CD14-positive monocyte (primary cell): Measurements from ENCODE around the gene GSPT1. TPM values are rescaled to one million over a fixed set of nuclear protein-coding genes. Genes with fewer than 3 reads are reported as not detected.

ENCODE experiments used
- DNase-seq, 3 donors: peaks; one replicate each; pipeline ENCODE4 v3.0.0-alpha.2; 2011 to 2022
- H2AFZ ChIP-seq: 2 replicates; pipeline ENCODE4 v1.6.0; 2012; ENCODE audit warnings: mild to moderate bottlenecking, low read depth, low read length, inconsistent platforms; ENCODE audit not compliant: insufficient read depth, poor library complexity, severe bottlenecking
- H3K27ac ChIP-seq, 2 donors: 1 replicate in 1 of 2; 2 replicates in 1 of 2; pipeline ENCODE4 v1.5.1; 2012 to 2013; ENCODE audit warnings: low read length in 2 of 2, control low read depth in 1 of 2, inconsistent platforms in 1 of 2, low read depth in 1 of 2, mild to moderate bottlenecking in 1 of 2
- H3K27me3 ChIP-seq, 2 donors: one replicate each; pipeline versions ENCODE4 v1.6.0 to v1.6.1; 2011 to 2013; ENCODE audit warnings: low read length in 2 of 2; ENCODE audit not compliant: control insufficient read depth in 2 of 2, insufficient read depth in 2 of 2
- H3K36me3 ChIP-seq, 2 donors: replicated peaks in 1 of 2; 1 replicate in 1 of 2; 2 replicates in 1 of 2; pipeline versions ENCODE4 v1.5.1 to v1.6.1; 2012 to 2013; ENCODE audit warnings: low read length in 2 of 2, control low read depth in 1 of 2, inconsistent platforms in 1 of 2, mild to moderate bottlenecking in 1 of 2; ENCODE audit not compliant: insufficient read depth in 2 of 2, control insufficient read depth in 1 of 2
- H3K4me1 ChIP-seq, 2 donors: 1 replicate in 1 of 2; 2 replicates in 1 of 2; pipeline versions ENCODE4 v1.5.1 to v1.6.1; 2012 to 2013; ENCODE audit warnings: low read length in 2 of 2, control low read depth in 1 of 2, inconsistent platforms in 1 of 2, mild to moderate bottlenecking in 1 of 2, moderate library complexity in 1 of 2; ENCODE audit not compliant: insufficient read depth in 2 of 2, control insufficient read depth in 1 of 2
- H3K4me2 ChIP-seq: replicated peaks from 2 replicates; pipeline ENCODE3; 2012; ENCODE audit warnings: low read length, moderate library complexity, mild to moderate bottlenecking; ENCODE audit not compliant: poor library complexity, severe bottlenecking; ENCODE audit errors: extremely low read depth
- H3K4me3 ChIP-seq, 3 experiments: fragments of 200-600 bp in 1 of 3; sonication (generic) in 1 of 3; replicated peaks in 1 of 3; 1 replicate in 2 of 3; 2 replicates in 1 of 3; pipeline ENCODE4 v1.5.1; 2011 to 2013; ENCODE audit warnings: low read length in 3 of 3, mild to moderate bottlenecking in 3 of 3, control low read depth in 2 of 3, low read depth in 2 of 3, inconsistent platforms in 1 of 3, moderate library complexity in 1 of 3
- H3K79me2 ChIP-seq: 2 replicates; pipeline ENCODE4 v1.6.0; 2012; ENCODE audit warnings: mild to moderate bottlenecking, control low read depth, inconsistent platforms, low read length, moderate library complexity; ENCODE audit not compliant: insufficient read depth
- H3K9ac ChIP-seq: 2 replicates; pipeline ENCODE4 v1.6.0; 2017; ENCODE audit warnings: low read length, mild to moderate bottlenecking; ENCODE audit not compliant: insufficient read depth, poor library complexity, severe bottlenecking
- H3K9me3 ChIP-seq, 2 donors: replicated peaks in 1 of 2; 1 replicate in 1 of 2; 2 replicates in 1 of 2; pipeline versions ENCODE4 v1.5.1 to v1.6.1; 2012 to 2013; ENCODE audit warnings: low read length in 2 of 2, control low read depth in 1 of 2; ENCODE audit not compliant: control insufficient read depth in 1 of 2, insufficient read depth in 1 of 2
- H4K20me1 ChIP-seq: 2 replicates; pipeline ENCODE4 v1.6.0; 2012; ENCODE audit warnings: mild to moderate bottlenecking, low read length, control low read depth, moderate library complexity; ENCODE audit not compliant: insufficient read depth
- H3K27ac Mint-ChIP-seq, 7 donors: one replicate each; pipeline ENCODE4 v1.8.0; 2020; ENCODE audit warnings: mild to moderate bottlenecking in 7 of 7, mixed read lengths in 7 of 7, moderate library complexity in 6 of 7, inconsistent platforms in 2 of 7
- H3K27me3 Mint-ChIP-seq, 3 donors: one replicate each; pipeline ENCODE4 v1.8.0; 2021 to 2022; ENCODE audit warnings: low read depth in 3 of 3, mild to moderate bottlenecking in 3 of 3, mixed read lengths in 3 of 3, moderate library complexity in 3 of 3, inconsistent platforms in 1 of 3
- H3K36me3 Mint-ChIP-seq, 2 donors: one replicate each; pipeline ENCODE4 v1.8.0; 2020; ENCODE audit warnings: mixed read lengths in 2 of 2, inconsistent platforms in 1 of 2, mild to moderate bottlenecking in 1 of 2
- H3K4me1 Mint-ChIP-seq: one replicate; pipeline ENCODE4 v1.8.0; 2020; ENCODE audit warnings: mild to moderate bottlenecking, mixed read lengths
- H3K4me3 Mint-ChIP-seq, 2 donors: one replicate each; pipeline ENCODE4 v1.8.0; 2020; ENCODE audit warnings: mild to moderate bottlenecking in 2 of 2, mixed read lengths in 2 of 2, moderate library complexity in 1 of 2
- H3K9me3 Mint-ChIP-seq, 7 donors: one replicate each; pipeline ENCODE4 v1.8.0; 2020 to 2022; ENCODE audit warnings: mixed read lengths in 7 of 7, mild to moderate bottlenecking in 6 of 7, moderate library complexity in 6 of 7, inconsistent platforms in 2 of 7
- WGBS: methylation state at CpG from one replicate; pipeline ENCODE4 v1.1.5; 2013; ENCODE audit warnings: missing lambda C conversion rate; ENCODE audit not compliant: insufficient coverage; 5-methylcytosine and 5-hydroxymethylcytosine counted together
- intact Hi-C, 2 donors: fragments of 100-400 bp; cut with micrococcal nuclease; formaldehyde crosslinking; loops; one replicate each; pipeline versions ENCODE4 v1.15.0 to v1.15.1; 2023
- polyA plus RNA-seq, 3 donors: library from polyadenylated mRNA; depleted of rRNA in 1 of 3; unstranded in 2 of 3; stranded (reverse) in 1 of 3; fragments of 300-500 nt in 2 of 3; fragments of >200 nt in 1 of 3; fragmentation: Illumina TruSeq in 2 of 3; gene quantifications; 1 replicate in 2 of 3; 2 replicates in 1 of 3; pipeline ENCODE4 v1.2.3, GENCODE V29; 2012 to 2021
- TF ChIP-seq, protein P1 (sequence below): fragments of 200-600 bp; IDR thresholded peaks from one replicate; pipeline ENCODE4 v1.8.0; 2022; ENCODE audit warnings: antibody characterized with exemption, mild to moderate bottlenecking

Gene GSPT1
- polyA plus RNA-seq, 3 donors = 22.4 to 48.3 (median 47.9) TPM

DNA sequence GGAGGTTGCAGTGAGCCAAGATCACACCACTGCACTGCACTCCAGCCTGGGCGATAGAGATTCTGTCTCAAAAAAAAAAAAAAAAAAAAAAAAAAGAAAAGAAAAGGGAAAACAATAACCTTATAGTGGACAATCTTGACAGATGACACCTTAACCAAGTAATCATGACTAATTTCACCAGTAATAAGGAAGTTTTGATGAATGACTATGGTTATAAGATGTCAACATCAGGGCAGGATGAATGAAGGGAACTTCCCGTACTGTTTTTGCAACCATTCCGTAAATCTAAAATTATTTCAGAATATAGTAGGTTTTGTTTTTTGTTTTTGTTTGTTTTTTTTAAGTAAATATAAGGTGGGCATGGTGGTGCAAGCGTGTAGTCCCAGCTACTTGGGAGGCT lies 23.0 kb downstream of the GSPT1 start:
- Mint-ChIP-seq H3K4me3 (no peak overlapping the region), H3K27me3 (no peaks in the 10 kb centered on the region), H3K36me3 (peaks cover 39 to 66% of the 10 kb centered on the region in 2 donors), H3K27ac (peak overlapping the region in 6 of 7 donors; percentile 65 to 89 (median 79)), H3K9me3 (no peaks in the 10 kb centered on the region), H3K4me1 (peaks cover 6% of the 10 kb centered on the region)
- H3K4me1 ChIP-seq = peaks cover 4 to 7% of the 10 kb centered on the region in 2 donors
- H3K9me3 ChIP-seq = no peaks in the 10 kb centered on the region
- H3K4me3 ChIP-seq = no peak overlapping the region
- H3K27ac ChIP-seq = no peak overlapping the region
- TF ChIP-seq, protein P1, sequence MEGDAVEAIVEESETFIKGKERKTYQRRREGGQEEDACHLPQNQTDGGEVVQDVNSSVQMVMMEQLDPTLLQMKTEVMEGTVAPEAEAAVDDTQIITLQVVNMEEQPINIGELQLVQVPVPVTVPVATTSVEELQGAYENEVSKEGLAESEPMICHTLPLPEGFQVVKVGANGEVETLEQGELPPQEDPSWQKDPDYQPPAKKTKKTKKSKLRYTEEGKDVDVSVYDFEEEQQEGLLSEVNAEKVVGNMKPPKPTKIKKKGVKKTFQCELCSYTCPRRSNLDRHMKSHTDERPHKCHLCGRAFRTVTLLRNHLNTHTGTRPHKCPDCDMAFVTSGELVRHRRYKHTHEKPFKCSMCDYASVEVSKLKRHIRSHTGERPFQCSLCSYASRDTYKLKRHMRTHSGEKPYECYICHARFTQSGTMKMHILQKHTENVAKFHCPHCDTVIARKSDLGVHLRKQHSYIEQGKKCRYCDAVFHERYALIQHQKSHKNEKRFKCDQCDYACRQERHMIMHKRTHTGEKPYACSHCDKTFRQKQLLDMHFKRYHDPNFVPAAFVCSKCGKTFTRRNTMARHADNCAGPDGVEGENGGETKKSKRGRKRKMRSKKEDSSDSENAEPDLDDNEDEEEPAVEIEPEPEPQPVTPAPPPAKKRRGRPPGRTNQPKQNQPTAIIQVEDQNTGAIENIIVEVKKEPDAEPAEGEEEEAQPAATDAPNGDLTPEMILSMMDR = no peak
- intact Hi-C loops = no loop called here
- WGBS = no CpG with 5 or more reads among the region's 4 CpGs
- no peak overlapping the region for H2AFZ ChIP-seq
- peaks cover 21% of the 10 kb centered on the region for H3K79me2 ChIP-seq
- DNase-seq = peak; percentile 53 to 80 (median 66)
- no peak overlapping the region for H3K4me2 ChIP-seq
- H3K9ac ChIP-seq = no peak overlapping the region
- H3K36me3 ChIP-seq = peaks cover 46 to 86% of the 10 kb centered on the region in 2 donors
- H3K27me3 ChIP-seq = no peaks in the 10 kb centered on the region
- H4K20me1 ChIP-seq = peaks cover 28% of the 10 kb centered on the region

DNA sequence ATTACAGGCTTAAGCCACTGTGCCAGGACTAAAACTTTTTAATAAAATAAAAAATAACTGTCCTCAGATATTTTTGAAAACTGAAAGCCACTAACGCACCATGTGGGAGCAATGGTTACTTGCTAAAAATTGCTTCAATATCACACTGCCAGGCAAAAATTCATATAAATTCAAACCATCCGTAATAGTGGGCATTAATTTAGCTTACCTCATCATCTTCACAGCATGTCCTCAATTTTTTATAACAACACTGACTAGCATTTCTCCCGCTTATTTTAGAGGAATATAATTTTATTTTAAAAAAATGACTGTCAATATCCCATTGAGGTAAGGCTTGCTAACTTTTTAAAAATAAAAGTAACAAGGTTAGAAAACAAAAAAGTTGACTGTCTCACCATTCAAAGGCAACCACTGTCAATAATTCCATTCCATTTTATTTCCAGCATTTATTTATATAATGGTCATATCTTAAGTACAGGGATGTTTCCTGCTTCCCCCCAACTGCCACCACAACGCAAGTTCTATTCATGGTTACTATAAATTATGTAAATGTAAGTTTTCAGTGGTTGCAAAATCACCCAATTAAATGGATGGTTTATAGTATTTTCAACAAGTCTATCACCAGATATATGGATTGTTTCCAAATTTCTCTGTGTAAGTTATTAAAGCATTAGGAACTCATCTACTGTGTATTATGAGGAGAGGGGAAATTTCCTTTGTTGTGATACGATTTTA lies 25.4 kb downstream of the GSPT1 start:
- H3K9ac ChIP-seq = no peak overlapping the region
- peaks cover 58 to 86% of the 10 kb centered on the region in 2 donors for H3K36me3 ChIP-seq
- no peak overlapping the region for H3K4me3 ChIP-seq
- peaks cover 10% of the 10 kb centered on the region for H4K20me1 ChIP-seq
- Mint-ChIP-seq H3K27me3 (peaks cover 0 to 2% (median 0%) of the 10 kb centered on the region in 3 donors), H3K4me1 (peaks cover 6% of the 10 kb centered on the region), H3K4me3 (no peak overlapping the region), H3K36me3 (peaks cover 50 to 70% of the 10 kb centered on the region in 2 donors), H3K27ac (no peak overlapping the region), H3K9me3 (no peaks in the 10 kb centered on the region)
- TF ChIP-seq, protein P1 = no peak
- intact Hi-C loops = no loop called here
- no peak overlapping the region for H2AFZ ChIP-seq
- peaks cover 4 to 7% of the 10 kb centered on the region in 2 donors for H3K4me1 ChIP-seq
- no peak overlapping the region for H3K27ac ChIP-seq
- WGBS = no CpG with 5 or more reads among the region's 5 CpGs
- no peak for DNase-seq
- no peak overlapping the region for H3K4me2 ChIP-seq
- no peaks in the 10 kb centered on the region for H3K27me3 ChIP-seq
- no peaks in the 10 kb centered on the region for H3K9me3 ChIP-seq
- H3K79me2 ChIP-seq = peaks cover 6% of the 10 kb centered on the region
